A549 (cell line): Measurements from ENCODE around the gene SFRP2.

Source experiments
- BHLHE40 ChIP-seq: IDR thresholded peaks from 2 replicates; pipeline ENCODE4 v1.6.1; 2012; ENCODE audit warnings: low read depth, low read length, inconsistent platforms
- CTCF ChIP-seq: fragments of >200 bp; sonication (Bioruptor Twin); formaldehyde crosslinking; IDR thresholded peaks from 3 replicates; pipeline ENCODE4 v1.5.1; 2016
- E2F6 ChIP-seq: IDR thresholded peaks from 2 replicates; pipeline ENCODE4 v1.6.1; 2012; ENCODE audit warnings: low read depth, borderline replicate concordance
- EP300 ChIP-seq, 2 experiments: fragments of >200 bp; sonication (Bioruptor Twin); formaldehyde crosslinking; IDR thresholded peaks; 2 replicates in 1 of 2; 3 replicates in 1 of 2; pipeline ENCODE4 v1.6.1; 2016 to 2017
- FOSL2 ChIP-seq, 2 experiments: fragments of 450-650 bp in 1 of 2; fragments of >200 bp in 1 of 2; sonication (Bioruptor Twin) in 1 of 2; formaldehyde crosslinking; IDR thresholded peaks; 2 replicates each; pipeline versions ENCODE4 v1.5.0 to v1.6.1; 2016 to 2020; ENCODE audit warnings: mild to moderate bottlenecking in 1 of 2, moderate library complexity in 1 of 2
- HDAC2 ChIP-seq: fragments of 200-600 bp; sonication (generic); IDR thresholded peaks from 2 replicates; pipeline ENCODE4 v1.6.1; 2016
- HMGXB4 ChIP-seq: fragments of 250-450 bp; sonication (Bioruptor Pico); IDR thresholded peaks from 2 replicates; pipeline ENCODE4 v1.5.0; 2021; ENCODE audit warnings: mild to moderate bottlenecking, moderate library complexity, borderline replicate concordance
- MAFK ChIP-seq: fragments of 450-650 bp; IDR thresholded peaks from 2 replicates; pipeline ENCODE4 v1.6.1; 2014; ENCODE audit not compliant: partially characterized antibody
- NPAS2 ChIP-seq: fragments of 250-450 bp; sonication (Bioruptor Pico); IDR thresholded peaks from 2 replicates; pipeline ENCODE4 v1.8.0; 2022; ENCODE audit warnings: mild to moderate bottlenecking, moderate library complexity, borderline replicate concordance
- PHF8 ChIP-seq: fragments of 200-600 bp; sonication (generic); IDR thresholded peaks from 2 replicates; pipeline ENCODE4 v1.6.1; 2016; ENCODE audit warnings: low read depth, mild to moderate bottlenecking, antibody characterized with exemption, moderate library complexity, borderline replicate concordance
- POLR2A ChIP-seq: IDR thresholded peaks from 2 replicates; pipeline ENCODE4 v1.6.1; 2012; ENCODE audit warnings: mild to moderate bottlenecking, low read length
- REST ChIP-seq: fragments of 200-600 bp; sonication (generic); IDR thresholded peaks from 2 replicates; pipeline ENCODE4 v1.6.1; 2016; ENCODE audit warnings: antibody characterized with exemption, mild to moderate bottlenecking, moderate library complexity
- TFCP2L1 ChIP-seq: fragments of 250-450 bp; sonication (Bioruptor Pico); IDR thresholded peaks from 2 replicates; pipeline ENCODE4 v1.5.0; 2021; ENCODE audit warnings: mild to moderate bottlenecking

GRCh38 chr4:153814789-153815188 is 25.9 kb upstream of the SFRP2 start:
- TF ChIP-seq CTCF (no peak), MAFK (no peak), POLR2A (no peak), EP300 (IDR thresholded peaks at IDR 0.05) (no peak), NPAS2 (no peak), BHLHE40 (no peak), E2F6 (no peak), HDAC2 (no peak), TFCP2L1 (no peak), HMGXB4 (CRISPR knock-in tag) (no peak), REST (no peak), FOSL2 (IDR thresholded peaks at IDR 0.05) (no peak), FOSL2 (CRISPR knock-in tag; IDR thresholded peaks at IDR 0.05) (no peak), PHF8 (no peak)
